ENCODE results near the gene RAB11FIP2.
A peak's percentile ranks its signal among the peaks of the same experiment; 100 is the strongest.
"Not testable (repeated sequence)": the region's sequence is repeated elsewhere in the genome, so short reads cannot be mapped to it uniquely, and the experiment has no call there.

The RAB11FIP2 gene, protein sequence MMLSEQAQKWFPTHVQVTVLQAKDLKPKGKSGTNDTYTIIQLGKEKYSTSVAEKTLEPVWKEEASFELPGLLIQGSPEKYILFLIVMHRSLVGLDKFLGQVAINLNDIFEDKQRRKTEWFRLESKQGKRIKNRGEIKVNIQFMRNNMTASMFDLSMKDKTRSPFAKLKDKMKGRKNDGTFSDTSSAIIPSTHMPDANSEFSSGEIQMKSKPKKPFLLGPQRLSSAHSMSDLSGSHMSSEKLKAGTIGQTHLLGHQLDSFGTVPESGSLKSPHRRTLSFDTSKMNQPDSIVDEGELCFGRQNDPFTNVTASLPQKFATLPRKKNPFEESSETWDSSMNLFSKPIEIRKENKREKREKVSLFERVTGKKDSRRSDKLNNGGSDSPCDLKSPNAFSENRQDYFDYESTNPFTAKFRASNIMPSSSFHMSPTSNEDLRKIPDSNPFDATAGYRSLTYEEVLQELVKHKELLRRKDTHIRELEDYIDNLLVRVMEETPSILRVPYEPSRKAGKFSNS

DNA sequence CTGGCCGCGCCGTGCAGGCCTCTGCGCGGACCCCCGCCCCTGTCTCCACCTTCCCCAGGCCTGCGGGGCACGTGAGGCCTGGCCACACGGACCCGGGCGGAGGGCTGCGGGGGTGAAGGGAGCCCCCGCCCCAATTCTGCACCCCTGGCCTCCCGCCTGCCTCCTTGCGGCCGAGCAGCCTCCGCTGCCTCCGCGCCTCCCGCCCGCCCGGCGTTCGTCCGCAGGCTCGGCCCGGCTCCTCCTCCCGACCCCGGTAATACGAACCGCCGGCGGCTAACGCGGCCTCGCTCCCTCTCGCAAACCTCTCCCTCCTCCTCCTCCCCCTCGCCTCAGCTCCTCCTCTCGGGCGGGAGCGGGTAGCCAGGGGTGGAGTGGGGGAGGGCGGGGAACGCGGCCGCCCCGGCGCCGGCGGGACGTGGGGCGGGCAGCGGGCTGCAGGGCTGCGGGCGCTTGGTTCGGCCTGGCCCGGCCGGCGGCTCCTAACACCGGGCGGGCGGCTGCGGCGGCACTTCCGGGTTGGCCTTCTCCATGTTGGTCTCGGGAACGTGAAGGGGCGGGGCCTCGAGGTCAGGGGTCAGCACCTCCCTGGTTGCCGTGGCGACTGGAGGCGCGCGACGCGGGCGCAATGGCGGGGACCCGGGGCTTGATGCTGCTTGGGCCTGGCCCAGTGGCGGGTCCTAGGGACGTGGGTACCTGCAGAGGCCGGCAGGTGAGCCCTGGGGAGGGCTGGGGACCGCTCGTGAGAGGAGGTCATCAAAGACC lies at the start of gene RAB11FIP2:
Gene RAB11FIP2, minus strand, starts transcription at position 547 of the 762 bp plus-strand sequence. CDS start 778 bp downstream, outside the sequence.
- peak; percentile 88 to 90 for DNase-seq (ENCODE audit: low read depth in 2 of 2)

DNA sequence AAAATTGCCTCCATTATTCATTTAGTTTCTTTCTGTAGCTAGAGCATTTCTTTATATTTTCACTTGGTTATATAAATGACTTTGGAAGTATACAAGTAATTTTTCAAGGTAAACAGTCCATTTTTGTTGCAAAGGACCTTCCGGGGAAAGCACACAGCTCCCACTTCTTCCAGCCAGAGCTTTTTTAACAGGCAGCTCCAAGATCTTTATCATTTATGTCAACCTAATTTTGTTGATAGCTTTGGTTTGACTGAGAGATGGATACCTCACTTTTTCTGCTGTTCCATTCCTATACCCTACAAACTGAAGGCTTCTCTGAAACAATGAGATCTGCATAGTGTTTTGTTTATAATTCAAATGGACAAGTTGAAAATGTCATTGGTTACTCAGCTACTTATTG lies 49.3 kb upstream of the RAB11FIP2 start:
- no peak for DNase-seq (ENCODE audit: low read depth in 2 of 2)

DNA sequence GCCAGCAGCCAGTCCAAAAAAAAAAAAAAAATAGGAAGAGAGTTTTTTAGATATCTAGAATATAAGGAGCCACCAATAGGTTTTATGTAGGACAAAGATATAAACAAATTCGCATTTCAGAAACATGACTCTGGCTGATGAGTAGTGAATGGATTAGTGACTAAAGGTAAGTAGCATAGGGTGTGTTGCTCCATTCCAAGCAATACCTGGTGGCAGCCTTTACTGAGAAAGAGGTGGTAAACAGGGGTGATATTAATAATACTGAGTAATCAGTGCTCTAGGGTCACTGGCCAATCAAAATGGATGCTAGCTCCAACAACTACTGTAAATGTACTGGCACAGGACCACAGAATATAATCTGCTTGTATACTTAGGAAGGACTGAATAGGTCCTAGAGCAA lies 45.5 kb upstream of the RAB11FIP2 start:
- no peak for DNase-seq (ENCODE audit: low read depth in 2 of 2)

DNA sequence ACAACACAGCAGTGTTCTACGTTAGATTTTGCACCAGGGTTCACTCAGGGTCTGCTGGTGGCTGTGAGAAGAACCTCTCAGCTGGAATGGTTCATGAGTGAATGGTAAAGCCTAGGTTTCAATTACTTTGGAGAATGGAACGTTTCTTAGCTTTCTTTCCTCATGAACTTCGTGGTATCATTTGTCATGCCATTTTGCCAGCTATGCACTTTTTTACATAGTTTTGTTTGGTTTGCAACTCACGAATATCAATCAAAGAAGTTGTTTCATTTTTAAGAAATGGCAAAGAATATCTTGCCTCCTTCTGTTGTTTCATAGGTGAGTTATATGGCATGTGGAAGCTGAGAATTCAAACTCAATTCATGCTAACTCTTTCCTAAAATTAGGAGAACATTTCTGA lies 34.1 kb upstream of the RAB11FIP2 start:
- DNase-seq (ENCODE audit: low read depth in 2 of 2), result no peak

DNA sequence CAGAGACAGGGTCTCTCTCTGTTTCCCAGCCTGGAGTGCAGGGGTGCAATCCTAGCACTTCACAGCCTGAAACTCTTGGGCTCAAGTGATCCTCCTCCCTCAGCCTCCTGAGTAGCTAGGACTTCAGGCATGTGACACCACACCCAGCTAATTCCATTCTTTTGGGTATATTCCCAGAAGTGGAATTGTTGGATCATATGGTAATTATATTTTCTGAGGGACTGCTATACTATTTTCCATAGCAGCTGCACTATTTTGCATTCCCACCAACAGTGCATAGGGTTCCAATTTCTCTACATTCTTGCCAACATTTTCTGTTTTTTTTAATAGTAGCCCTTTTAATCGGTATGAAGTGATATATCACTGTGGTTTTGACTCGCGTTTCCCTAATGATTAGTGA lies 30.0 kb upstream of the RAB11FIP2 start:
- no peak for DNase-seq (ENCODE audit: low read depth in 2 of 2)

DNA sequence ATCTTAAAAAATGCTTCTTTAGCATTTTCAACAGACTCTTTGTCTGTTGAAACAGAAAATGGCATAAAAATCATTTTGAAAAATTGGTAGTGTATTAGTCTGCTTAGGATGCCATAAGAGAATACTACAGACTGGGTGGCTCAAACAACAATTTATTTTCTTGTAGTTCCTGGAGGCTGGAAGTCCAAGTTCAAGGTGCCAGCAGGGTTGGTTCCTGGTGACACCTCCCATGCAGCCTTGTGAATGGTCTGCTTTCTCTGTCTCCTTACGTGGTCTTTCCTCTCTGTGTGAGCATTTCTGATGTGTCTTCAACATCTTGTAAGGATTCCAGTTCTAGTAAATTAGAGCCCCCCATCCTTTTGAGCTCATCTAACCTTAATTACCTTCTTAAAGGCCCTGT lies 26.1 kb upstream of the RAB11FIP2 start:
- no peak for DNase-seq (ENCODE audit: low read depth in 2 of 2)

DNA sequence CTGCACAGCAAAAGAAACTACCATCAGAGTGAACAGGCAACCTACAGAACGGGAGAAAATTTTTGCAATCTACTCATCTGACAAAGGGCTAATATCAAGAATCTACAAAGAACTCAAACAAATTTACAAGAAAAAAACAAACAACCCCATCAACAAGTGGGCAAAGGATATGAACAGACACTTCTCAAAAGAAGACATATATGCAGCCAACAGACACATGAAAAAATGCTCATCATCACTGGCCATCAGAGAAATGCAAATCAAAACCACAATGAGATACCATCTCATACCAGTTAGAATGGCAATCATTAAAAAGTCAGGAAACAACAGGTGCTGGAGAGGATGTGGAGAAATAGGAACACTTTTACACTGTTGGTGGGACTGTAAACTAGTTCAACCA lies 20.6 kb upstream of the RAB11FIP2 start:
- DNase-seq (ENCODE audit: low read depth in 2 of 2), result not testable (repeated sequence)

DNA sequence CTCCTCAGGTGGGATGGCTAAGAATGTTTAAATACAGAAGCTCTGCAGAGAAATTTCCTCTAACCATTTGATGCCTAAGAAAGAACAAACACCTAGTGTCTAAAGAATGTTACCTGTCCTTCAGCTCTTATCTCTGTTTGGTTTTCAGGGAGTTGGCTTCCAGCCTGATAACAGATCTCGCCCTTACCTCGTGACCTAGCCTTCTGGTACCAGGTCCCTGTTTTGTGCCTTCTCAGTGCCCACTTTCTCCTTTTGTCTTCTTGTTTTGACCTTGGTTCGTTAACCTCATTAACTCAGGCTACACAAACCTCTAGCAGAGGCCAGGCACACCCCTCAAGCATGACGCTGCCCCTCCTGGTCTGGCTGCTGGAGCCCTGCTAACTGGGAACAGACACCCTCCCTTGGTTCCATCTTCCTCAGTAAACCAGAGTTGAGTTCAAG lies 16.1 kb upstream of the RAB11FIP2 start:
- DNase-seq (ENCODE audit: low read depth in 2 of 2), result no peak

DNA sequence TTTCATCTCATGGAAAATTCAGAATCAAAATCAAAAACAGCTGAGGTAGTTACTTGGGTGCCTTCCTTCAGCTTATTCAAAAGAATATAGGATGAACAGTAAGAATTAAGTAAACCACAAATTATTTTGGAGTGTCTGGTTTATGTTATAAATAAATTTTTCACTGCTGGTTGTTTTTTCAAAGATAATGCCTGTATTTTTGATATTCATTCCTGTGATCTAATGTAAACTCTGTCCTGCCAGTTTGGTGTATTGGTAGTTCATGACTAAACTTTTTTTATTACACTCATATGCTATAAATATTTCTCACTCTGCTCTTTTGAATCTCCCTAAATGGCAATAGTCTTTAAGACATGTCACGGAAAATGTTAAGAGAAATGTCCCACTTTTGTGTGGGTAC lies 11.6 kb upstream of the RAB11FIP2 start:
- DNase-seq (ENCODE audit: low read depth in 2 of 2), result no peak

DNA sequence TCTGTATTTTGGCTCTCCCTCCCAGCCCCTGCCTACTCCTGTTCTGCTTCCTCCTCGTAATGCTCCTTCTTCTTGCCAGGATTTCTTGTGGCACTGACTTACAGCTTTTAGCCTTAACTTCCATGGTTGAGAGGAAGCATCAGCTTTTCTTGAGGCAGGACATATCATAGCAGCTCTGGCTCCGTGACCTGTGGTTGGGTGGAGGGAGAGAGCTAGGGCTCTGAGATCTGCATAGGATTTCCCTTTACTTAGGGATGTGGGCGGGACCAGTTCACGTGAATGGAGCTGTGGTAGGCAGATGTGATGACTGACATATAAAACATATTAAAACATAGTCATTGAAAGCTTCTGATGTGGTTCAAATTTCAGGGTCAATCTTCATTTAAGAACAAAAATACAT lies 10.6 kb upstream of the RAB11FIP2 start:
- no peak for DNase-seq (ENCODE audit: low read depth in 2 of 2)

DNA sequence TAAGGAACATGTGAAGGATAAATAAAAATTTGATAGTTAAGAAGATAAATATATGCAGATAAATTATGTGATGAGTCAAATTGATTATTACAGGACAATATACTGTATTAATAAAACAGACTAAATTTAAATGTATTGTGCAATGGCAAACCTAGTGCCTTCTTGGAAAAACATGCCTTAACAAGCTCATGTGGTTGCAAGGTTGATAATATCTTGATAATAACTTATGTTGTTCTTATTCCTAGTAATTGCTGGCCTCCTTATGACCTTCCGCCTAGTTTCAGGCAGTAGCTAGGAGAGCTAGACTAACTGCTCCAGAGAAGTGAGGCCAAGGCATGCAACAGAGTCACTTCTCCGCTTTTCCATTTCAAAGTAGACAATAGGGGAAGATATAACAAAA lies 7.6 kb upstream of the RAB11FIP2 start:
- DNase-seq (ENCODE audit: low read depth in 2 of 2), result no peak

DNA sequence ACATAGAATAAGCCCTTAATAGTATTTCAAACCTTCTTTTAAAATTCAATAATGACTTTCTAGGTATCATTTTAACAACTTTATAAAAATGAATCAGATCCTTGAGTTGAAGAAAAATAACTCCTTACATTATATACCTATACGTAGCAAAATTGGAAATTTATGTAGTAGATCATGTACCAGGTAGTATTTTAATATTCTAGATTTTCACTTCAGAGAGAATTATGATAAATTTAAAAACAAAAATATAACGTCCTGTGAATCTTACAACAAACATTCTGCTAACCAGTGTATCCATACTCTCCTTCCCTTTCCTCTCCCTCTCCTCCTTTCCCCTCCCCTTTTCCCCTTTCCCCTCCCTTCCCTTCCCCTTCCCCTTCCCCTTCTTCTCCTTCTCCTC lies 6.1 kb upstream of the RAB11FIP2 start:
- no peak for DNase-seq (ENCODE audit: low read depth in 2 of 2)

DNA sequence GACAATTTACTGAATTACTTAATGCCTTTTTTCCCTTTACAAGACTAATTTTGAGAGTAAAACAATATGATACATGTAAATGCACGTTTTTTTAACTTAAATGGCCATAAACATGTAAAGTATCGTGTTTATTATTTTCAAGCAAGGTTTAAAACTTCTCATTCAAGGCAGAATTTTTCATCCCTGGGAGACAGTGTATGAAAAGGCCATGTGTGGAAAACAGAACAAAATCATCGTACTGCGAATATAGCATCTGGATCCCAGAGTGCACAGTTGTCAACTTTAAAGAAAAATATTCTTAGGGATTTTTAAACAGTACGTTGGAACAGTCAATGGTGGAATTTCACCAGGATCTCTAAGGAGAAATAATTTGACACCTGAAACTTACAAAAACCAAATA lies 1.1 kb upstream of the RAB11FIP2 start:
- no peak for DNase-seq (ENCODE audit: low read depth in 2 of 2)

DNA sequence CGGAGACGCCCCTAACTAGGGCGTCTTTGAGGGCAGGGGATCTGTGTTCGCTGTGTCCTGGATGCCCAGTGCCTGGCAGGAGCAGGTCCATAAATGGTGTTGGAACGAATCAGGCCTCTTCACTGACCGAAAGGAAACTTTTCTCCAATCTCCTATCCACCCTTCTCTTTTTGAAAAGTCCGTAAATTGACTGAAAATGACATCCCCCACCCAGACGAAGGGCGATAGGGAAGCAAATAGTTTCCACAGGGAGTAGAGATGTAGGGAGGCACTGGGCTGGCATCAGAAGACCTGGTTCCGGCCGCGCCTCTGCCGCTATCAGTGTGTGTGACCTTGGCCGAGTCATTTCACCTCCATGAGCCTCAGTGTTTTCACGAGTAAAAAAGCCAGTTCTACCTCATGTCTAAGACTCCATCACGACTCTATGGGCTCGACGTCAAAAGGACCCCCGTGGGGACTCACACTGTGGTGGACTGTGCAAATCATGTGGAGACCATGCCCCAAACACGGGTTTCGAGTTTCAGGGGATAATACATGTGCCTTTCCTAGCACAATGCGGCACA lies 497 bp upstream of the RAB11FIP2 start:
- no peak for DNase-seq (ENCODE audit: low read depth in 2 of 2)

DNA sequence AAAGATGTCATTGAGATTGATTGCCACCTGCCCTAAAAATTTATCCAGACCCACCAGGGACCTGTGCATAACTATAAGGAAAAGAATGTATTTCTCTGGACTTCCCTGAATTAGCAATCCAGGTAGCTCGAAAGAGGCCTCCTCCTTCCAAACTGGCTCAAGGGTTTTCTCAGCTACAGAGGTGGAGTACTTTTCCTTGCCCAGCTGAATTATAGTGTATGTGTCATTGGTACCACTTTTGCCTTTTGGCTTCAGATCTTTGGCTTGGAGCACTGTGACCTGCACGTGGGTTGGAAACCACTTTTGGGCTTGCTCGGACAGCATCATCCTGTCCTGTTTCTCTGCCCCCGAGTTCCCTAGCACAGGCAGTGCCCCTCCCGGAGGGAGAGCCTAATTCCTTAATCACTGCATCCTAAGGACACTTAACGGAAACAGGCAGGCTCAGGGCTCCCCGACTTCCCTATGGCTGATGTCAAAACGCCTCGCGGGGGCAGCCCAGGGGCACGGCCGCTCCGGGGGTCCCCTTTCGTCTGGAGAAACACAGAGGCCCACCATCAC lies 825 bp downstream of the RAB11FIP2 start:
- DNase-seq (ENCODE audit: low read depth in 2 of 2), result peak in 1 of 2 donors; percentile 2

DNA sequence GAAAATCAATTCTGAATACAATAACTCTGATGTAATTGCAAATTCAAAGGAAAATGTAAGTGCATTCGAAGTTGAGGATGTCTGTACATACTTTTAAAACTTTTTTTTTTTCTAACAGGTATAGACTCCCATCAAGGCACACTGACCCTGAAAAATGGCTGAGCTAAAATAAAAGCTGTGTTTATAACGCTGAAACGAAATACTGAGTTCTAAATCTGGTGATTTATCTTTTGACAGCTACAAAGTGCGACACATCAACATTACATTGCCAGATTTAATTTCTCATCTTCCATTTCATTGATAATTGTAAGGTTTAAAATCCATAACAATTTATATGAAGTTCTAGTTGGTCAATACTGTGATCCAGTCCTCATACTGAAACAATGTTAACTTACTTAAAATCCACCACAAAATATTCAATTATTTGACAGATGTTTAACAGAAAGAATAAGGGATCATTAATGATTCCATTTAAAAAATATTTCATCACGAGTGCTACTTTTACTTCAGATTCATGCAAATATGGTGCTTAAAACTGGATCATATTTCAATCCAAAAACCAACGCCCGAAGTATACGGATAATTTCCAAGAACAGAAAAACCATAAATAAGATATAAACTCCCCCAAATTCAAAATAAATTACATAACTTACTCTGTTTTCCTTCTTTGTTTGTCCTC lies 1.4 kb downstream of the RAB11FIP2 start:
- DNase-seq (ENCODE audit: low read depth in 2 of 2), result no peak

DNA sequence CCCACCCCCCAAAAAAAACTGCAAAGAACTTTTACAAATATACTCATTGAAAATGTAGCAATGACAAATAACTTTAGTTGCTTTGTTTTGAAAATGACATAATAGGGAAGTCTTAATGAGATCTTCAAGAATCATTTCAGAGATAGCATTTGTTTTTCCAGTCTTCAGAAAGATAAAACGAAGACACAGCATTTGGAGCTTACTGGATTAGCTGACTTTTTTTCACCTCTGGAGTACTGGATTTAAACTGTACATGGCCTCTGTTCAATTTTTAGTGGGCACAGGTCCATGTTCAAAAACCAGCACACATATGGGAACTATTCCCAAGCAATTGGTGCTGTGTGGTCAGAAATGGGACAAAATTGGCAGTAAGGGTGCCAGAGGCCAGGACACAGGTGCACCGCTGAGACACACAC lies 3.9 kb downstream of the RAB11FIP2 start:
- no peak for DNase-seq (ENCODE audit: low read depth in 2 of 2)

DNA sequence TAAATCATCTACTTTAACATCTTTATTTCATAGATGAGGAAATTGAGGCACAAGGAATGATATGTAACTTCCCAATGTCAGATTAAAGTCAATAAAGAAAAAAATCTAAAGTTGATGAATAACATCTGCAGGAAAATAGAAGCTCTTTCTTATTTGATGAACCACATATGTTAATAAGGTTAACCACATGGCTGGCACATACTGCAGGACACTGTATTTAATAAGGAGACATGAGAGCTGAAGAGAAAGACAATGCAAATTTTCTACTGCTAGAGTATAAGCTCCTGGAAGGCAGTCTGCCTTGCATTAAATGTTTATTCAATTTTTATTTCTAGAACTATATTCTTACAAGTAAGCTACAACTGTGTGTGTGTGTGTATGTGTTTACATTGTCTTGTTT lies 4.4 kb downstream of the RAB11FIP2 start:
- no peak for DNase-seq (ENCODE audit: low read depth in 2 of 2)

DNA sequence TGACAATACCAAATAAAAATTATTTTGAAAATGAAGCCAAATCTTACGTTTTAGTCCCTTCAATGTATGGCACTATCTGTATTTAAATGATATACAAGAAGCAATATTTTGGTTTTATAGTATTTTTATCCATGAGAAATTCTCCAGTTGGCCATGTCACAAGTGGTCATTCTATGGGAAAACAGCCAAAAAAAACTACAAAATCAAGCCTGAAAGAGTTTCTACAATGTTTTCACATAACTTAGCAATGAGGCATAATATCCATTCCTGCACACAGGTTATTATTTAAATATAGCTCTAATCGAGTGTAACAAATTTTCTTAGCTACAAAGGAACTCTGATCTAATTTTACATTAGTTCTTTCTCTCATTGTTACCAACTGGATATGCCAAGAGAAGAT lies 5.4 kb downstream of the RAB11FIP2 start:
- DNase-seq (ENCODE audit: low read depth in 2 of 2), result no peak

DNA sequence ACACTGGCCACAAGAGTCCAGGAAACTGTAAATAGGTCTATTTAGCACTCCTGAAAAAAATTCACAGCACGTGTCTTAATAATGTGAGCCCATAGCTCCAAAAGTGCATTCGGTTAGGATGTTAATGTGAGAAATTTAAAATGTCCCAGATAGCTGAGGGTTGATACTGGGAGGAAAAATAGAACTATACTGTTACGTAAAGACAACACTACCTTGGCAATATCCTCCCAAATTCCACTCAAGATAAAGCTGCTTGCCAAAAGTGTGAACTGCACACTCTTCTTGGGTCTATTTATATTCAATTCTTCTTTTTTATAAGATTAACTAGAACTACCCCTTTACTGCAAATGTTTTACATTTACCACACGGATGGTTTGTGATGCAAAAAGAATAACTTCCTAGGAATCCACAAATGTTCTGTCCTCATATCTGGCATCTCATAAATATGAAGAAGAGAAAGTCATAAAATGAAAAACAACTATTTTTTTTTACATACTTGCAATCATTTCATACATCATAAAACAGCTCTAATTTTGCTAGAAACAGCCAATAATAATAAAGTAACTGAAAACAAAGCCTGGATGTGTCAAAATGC lies 10.4 kb downstream of the RAB11FIP2 start:
- no peak for DNase-seq (ENCODE audit: low read depth in 2 of 2)

DNA sequence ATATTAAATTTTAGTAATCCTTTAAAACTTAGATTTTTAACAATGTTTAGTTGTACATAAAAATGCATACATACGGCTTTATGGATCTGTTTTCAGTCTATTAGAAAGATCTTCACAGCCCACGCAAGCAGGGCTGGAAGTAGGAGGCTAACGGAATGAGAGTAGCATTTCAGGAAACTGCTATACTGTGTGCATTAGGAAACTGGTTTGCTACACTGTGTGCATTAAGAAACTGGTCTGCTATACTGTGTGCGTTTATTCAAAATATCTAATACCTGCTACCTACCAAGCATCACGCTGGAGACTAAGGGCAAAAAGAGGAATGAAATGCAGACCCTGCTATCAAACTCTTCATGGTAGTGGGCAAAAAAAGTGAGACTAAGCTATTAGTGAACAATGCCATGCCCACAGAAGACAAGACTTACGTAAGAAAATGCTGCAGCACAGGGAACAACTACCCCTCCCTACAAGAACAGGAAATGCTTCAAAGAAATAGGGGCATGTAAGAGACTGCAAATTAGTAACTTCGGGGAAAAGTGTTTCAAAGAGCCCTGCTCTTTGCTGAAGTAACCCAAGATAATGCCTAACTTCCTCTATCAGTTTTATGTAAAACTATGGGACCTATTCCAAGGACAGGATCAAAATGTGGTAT lies 11.3 kb downstream of the RAB11FIP2 start:
- no peak for DNase-seq (ENCODE audit: low read depth in 2 of 2)

Data from activated CD8-positive, alpha-beta memory T cell treated with anti-CD3 and anti-CD28 coated beads for 4 hours (primary cell).